PC-9 (cell line): Measurements from ENCODE around the gene STYK1.

Experiments used
- CTCF ChIP-seq: fragments of 200-600 bp; sonication (generic); conservative IDR thresholded peaks from 2 replicates; pipeline ENCODE4 v1.6.1; 2017; ENCODE audit warnings: mixed run types, antibody characterized with exemption, mild to moderate bottlenecking, moderate library complexity
- EZH2 ChIP-seq: fragments of 200-600 bp; sonication (generic); IDR thresholded peaks from 2 replicates; pipeline ENCODE4 v1.8.0; 2017; ENCODE audit warnings: antibody characterized with exemption, low read depth

- TF ChIP-seq CTCF (no peak), EZH2 (no peak)
These were observed 99.5 kb downstream of the STYK1 start for GRCh38 chr12:10574307-10574706.
